Activated CD8-positive, alpha-beta T cell treated with anti-CD3 and anti-CD28 coated beads for 36 hours (primary cell): ENCODE results near the gene CDC42. TPM values are rescaled to one million over a fixed set of nuclear protein-coding genes. Genes with fewer than 3 reads are reported as not detected.

Source experiments
- ATAC-seq: fragments of 200-7000 bp; cut with Tn5 transposase; one replicate; pipeline ENCODE4 v1.10.0; 2021; ENCODE audit warnings: mild to moderate bottlenecking, moderate library complexity
- CTCF ChIA-PET: fragments of 350-600 bp; sonication (Branson Sonifier 250); formaldehyde crosslinking; loops from one replicate; lab custom pipeline; 2021; ENCODE audit warnings: antibody characterized with exemption; lab: Charles Lee
- POLR2A ChIA-PET: fragments of 350-600 bp; sonication (Branson Sonifier 250); formaldehyde crosslinking; loops from one replicate; lab custom pipeline; 2021; ENCODE audit warnings: antibody characterized with exemption; lab: Charles Lee
- DNase-seq: peaks from one replicate; pipeline ENCODE4 v3.0.0-alpha.2; 2020
- H3K27ac Mint-ChIP-seq: one replicate; pipeline ENCODE4 v1.8.0; 2021; ENCODE audit warnings: mild to moderate bottlenecking, mixed read lengths
- H3K27me3 Mint-ChIP-seq: one replicate; pipeline ENCODE4 v1.8.0; 2021; ENCODE audit warnings: mixed read lengths
- H3K36me3 Mint-ChIP-seq: one replicate; pipeline ENCODE4 v1.8.0; 2021; ENCODE audit warnings: low read depth, mixed read lengths
- H3K4me1 Mint-ChIP-seq: one replicate; pipeline ENCODE4 v1.8.0; 2021; ENCODE audit warnings: low read depth, mixed read lengths
- H3K4me3 Mint-ChIP-seq: one replicate; pipeline ENCODE4 v1.8.0; 2021; ENCODE audit warnings: mild to moderate bottlenecking, moderate library complexity, mixed read lengths
- H3K9me3 Mint-ChIP-seq: one replicate; pipeline ENCODE4 v1.8.0; 2021; ENCODE audit warnings: mixed read lengths
- intact Hi-C: fragments of 100-400 bp; cut with micrococcal nuclease; formaldehyde crosslinking; loops from one replicate; pipeline ENCODE4 v1.10.0; 2022
- total RNA-seq, 2 experiments: library from RNA; stranded (reverse); gene quantifications; one replicate each; pipeline ENCODE4 v1.2.3, GENCODE V29; 2021
- TF ChIP-seq, protein P1 (sequence below): fragments of 200-600 bp; IDR thresholded peaks from one replicate; pipeline ENCODE4 v1.8.0; 2022; ENCODE audit warnings: antibody characterized with exemption, mild to moderate bottlenecking

CDC42 gene
- total RNA-seq, 2 experiments from 2014 or later = 292 to 310 TPM

GRCh38 chr1:22111620-22112019, 59.1 kb downstream of the CDC42 start:
- CTCF ChIA-PET = interaction anchor here (1.5 kb wide), 1 partner anchor 18 kb away, joined by 3 read pairs; no protein-coding TSS in a partner anchor
- no peak for ATAC-seq
- H3K4me3 Mint-ChIP-seq = no peak overlapping the region
- no peak overlapping the region for H3K27ac Mint-ChIP-seq
- TF ChIP-seq, protein P1, sequence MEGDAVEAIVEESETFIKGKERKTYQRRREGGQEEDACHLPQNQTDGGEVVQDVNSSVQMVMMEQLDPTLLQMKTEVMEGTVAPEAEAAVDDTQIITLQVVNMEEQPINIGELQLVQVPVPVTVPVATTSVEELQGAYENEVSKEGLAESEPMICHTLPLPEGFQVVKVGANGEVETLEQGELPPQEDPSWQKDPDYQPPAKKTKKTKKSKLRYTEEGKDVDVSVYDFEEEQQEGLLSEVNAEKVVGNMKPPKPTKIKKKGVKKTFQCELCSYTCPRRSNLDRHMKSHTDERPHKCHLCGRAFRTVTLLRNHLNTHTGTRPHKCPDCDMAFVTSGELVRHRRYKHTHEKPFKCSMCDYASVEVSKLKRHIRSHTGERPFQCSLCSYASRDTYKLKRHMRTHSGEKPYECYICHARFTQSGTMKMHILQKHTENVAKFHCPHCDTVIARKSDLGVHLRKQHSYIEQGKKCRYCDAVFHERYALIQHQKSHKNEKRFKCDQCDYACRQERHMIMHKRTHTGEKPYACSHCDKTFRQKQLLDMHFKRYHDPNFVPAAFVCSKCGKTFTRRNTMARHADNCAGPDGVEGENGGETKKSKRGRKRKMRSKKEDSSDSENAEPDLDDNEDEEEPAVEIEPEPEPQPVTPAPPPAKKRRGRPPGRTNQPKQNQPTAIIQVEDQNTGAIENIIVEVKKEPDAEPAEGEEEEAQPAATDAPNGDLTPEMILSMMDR = no peak
- no peak for DNase-seq
- H3K9me3 Mint-ChIP-seq = no peaks in the 10 kb centered on the region
- H3K36me3 Mint-ChIP-seq = peaks cover 21% of the 10 kb centered on the region
- no peaks in the 10 kb centered on the region for H3K27me3 Mint-ChIP-seq
- intact Hi-C loops = no loop called here
- POLR2A ChIA-PET = interaction anchor here (1.2 to 1.3 kb wide), 2 partner anchors 11 to 88 kb away, joined by 5 to 8 read pairs; no protein-coding TSS in a partner anchor
- H3K4me1 Mint-ChIP-seq = peaks cover 16% of the 10 kb centered on the region

GRCh38 chr1:22112554-22112953, 60.0 kb downstream of the CDC42 start:
- no peak overlapping the region for H3K4me3 Mint-ChIP-seq

DNA sequence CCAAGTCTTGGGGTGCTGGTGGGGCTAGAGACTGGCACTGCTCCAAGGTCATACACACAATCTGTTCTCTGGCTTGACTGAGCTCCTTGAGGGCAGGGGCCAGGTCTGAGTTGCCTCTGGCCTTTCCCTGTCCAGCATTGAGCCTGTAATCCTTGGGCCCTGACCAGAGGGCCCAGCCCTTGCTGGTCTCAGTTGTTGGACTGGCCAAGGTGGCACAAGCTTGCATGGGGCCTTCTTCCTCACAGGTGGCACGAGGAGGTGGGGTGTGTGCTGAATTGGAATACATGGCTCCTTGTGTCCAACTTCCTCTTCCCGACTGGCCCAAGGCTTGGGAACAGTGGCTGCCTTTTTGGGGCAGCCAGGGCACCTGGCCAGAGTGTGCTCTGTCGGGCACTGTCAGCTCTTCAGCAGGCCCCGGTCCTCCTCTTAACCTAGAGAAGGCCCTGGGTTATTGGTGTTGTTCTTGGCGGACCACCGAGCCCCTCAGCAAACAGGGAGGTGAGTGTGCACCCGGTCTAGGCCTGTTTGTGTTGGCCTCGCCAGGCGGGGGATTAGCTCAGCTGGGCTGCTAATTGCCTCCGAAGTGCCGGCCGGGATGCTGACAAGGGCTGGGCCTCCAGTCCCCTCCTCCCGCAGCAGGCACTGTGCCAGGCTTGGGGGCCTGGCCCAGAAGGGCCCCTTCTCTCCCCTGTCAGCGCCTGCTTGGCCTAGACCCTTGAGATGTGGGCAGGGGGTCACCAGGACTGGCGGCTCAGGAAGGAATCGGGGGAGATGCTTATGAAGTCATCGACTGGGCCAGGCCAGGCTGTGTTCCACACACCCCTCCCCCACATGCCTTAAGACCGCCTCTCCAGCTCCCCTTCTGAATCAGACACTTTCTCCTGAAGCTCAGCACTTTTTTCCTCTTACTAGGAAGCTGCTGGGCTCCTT, 61.8 kb downstream of the CDC42 start:
- TF ChIP-seq, protein P1 = no peak
- Mint-ChIP-seq H3K4me3 (no peak overlapping the region), H3K36me3 (peaks cover 8% of the 10 kb centered on the region), H3K27ac (peak overlapping the region; percentile 4), H3K27me3 (no peaks in the 10 kb centered on the region), H3K4me1 (peaks cover 14% of the 10 kb centered on the region), H3K9me3 (no peaks in the 10 kb centered on the region)
- intact Hi-C loops = no loop called here
- ATAC-seq (no peak), DNase-seq (no peak)
- POLR2A ChIA-PET = interaction anchor here (1.3 kb wide), 1 partner anchor 30 kb away, joined by 5 read pairs; no protein-coding TSS in a partner anchor
- CTCF ChIA-PET = interaction anchor here (1.0 to 1.6 kb wide), 2 partner anchors 9 to 17 kb away, joined by 4 to 6 read pairs (median 4); no protein-coding TSS in a partner anchor

More at GRCh38 chr1:22112554-22112953, 60.0 kb downstream of the CDC42 start:
- POLR2A ChIA-PET = interaction anchor here (1.3 kb wide), 1 partner anchor 32 kb away, joined by 5 read pairs; no protein-coding TSS in a partner anchor
- Mint-ChIP-seq H3K27me3 (no peaks in the 10 kb centered on the region), H3K27ac (no peak overlapping the region), H3K36me3 (peaks cover 17% of the 10 kb centered on the region), H3K9me3 (no peaks in the 10 kb centered on the region), H3K4me1 (peaks cover 14% of the 10 kb centered on the region)
- intact Hi-C loops = no loop called here
- CTCF ChIA-PET = no interaction called here
- TF ChIP-seq, protein P1 = no peak
- ATAC-seq (no peak), DNase-seq (no peak)

GRCh38 chr1:22115286-22115685, 62.8 kb downstream of the CDC42 start:
- Mint-ChIP-seq H3K4me3 (no peak overlapping the region), H3K36me3 (peaks cover 12% of the 10 kb centered on the region), H3K27ac (peak overlapping the region; percentile 1), H3K4me1 (peaks cover 15% of the 10 kb centered on the region), H3K27me3 (no peaks in the 10 kb centered on the region), H3K9me3 (no peaks in the 10 kb centered on the region)
- CTCF ChIA-PET = interaction anchor here (1.1 to 1.6 kb wide), 2 partner anchors 10 to 16 kb away, joined by 4 to 6 read pairs; no protein-coding TSS in a partner anchor
- ATAC-seq = no peak
- no peak for DNase-seq
- POLR2A ChIA-PET = no interaction called here
- intact Hi-C loops = no loop called here
- TF ChIP-seq, protein P1 = no peak
